Neural crest cell (in vitro differentiated cells): ENCODE data around the gene KIFAP3. TPM values are rescaled to one million over a fixed set of nuclear protein-coding genes. Genes with fewer than 3 reads are reported as not detected.

ENCODE experiments used
- DNase-seq: peaks from one replicate; pipeline ENCODE4 v3.0.0; 2021; ENCODE audit warnings: low read depth, mixed read lengths, low spot score
- H3K27ac Mint-ChIP-seq: one replicate; pipeline ENCODE4 v1.8.0; 2021; ENCODE audit warnings: mild to moderate bottlenecking, mixed read lengths; ENCODE audit not compliant: unreplicated experiment
- H3K27me3 Mint-ChIP-seq: 2 replicates; pipeline ENCODE4 v1.8.0; 2021; ENCODE audit warnings: low read depth, mild to moderate bottlenecking, mixed read lengths
- H3K36me3 Mint-ChIP-seq: 2 replicates; pipeline ENCODE4 v1.8.0; 2021; ENCODE audit warnings: low read depth, mild to moderate bottlenecking, mixed read lengths
- H3K4me1 Mint-ChIP-seq: 2 replicates; pipeline ENCODE4 v1.8.0; 2021; ENCODE audit warnings: mixed read lengths
- H3K4me3 Mint-ChIP-seq: one replicate; pipeline ENCODE4 v1.8.0; 2021; ENCODE audit warnings: mild to moderate bottlenecking, mixed read lengths
- H3K9me3 Mint-ChIP-seq: 2 replicates; pipeline ENCODE4 v1.8.0; 2021; ENCODE audit warnings: mixed read lengths
- total RNA-seq: library from RNA; stranded (reverse); gene quantifications from 2 replicates; pipeline ENCODE4 v1.2.1, GENCODE V29; 2021
- TF ChIP-seq, protein P1 (sequence below): fragments of 200-600 bp; sonication (generic); conservative IDR thresholded peaks from 2 replicates; pipeline ENCODE4 v1.5.0; 2021; ENCODE audit warnings: antibody characterized with exemption, mild to moderate bottlenecking

KIFAP3 gene
- total RNA-seq, 1 donor from 2014 or later: 19.6 TPM

- peaks cover 6% of the 10 kb centered on the region for H3K9me3 Mint-ChIP-seq
- TF ChIP-seq, protein P1, sequence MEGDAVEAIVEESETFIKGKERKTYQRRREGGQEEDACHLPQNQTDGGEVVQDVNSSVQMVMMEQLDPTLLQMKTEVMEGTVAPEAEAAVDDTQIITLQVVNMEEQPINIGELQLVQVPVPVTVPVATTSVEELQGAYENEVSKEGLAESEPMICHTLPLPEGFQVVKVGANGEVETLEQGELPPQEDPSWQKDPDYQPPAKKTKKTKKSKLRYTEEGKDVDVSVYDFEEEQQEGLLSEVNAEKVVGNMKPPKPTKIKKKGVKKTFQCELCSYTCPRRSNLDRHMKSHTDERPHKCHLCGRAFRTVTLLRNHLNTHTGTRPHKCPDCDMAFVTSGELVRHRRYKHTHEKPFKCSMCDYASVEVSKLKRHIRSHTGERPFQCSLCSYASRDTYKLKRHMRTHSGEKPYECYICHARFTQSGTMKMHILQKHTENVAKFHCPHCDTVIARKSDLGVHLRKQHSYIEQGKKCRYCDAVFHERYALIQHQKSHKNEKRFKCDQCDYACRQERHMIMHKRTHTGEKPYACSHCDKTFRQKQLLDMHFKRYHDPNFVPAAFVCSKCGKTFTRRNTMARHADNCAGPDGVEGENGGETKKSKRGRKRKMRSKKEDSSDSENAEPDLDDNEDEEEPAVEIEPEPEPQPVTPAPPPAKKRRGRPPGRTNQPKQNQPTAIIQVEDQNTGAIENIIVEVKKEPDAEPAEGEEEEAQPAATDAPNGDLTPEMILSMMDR: no peak
- no peak for DNase-seq
- no peak overlapping the region for H3K4me3 Mint-ChIP-seq
- H3K4me1 Mint-ChIP-seq: peaks cover 8% of the 10 kb centered on the region
- no peak overlapping the region for H3K27ac Mint-ChIP-seq
- peaks cover 32% of the 10 kb centered on the region for H3K36me3 Mint-ChIP-seq
- no peaks in the 10 kb centered on the region for H3K27me3 Mint-ChIP-seq
These were observed 25.2 kb downstream of the KIFAP3 start for GRCh38 chr1:170049176-170049800.

DNA sequence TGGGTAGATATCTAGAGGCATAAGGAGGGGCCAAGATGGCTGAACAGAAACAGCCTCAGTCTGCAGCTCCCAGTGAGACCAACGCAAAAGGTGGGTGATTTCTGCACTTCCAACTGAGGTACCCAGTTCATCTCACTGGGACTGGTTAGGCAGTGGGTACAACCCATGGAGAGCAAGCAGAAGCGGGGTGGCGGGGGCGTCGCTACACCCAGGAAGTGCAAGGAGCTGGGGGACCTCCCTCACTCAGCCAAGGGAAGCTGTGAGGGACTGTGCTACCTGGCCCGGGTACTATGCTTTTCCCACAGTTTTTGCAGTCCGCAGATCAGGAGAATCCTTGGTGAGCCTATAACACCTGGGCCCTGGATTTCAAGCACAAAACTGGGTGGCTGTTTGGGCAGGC lies 26.0 kb downstream of the KIFAP3 start:
- TF ChIP-seq, protein P1: no peak
- H3K4me3 Mint-ChIP-seq: no peak overlapping the region
- H3K9me3 Mint-ChIP-seq: peaks cover 6% of the 10 kb centered on the region
- no peak for DNase-seq
- no peak overlapping the region for H3K27ac Mint-ChIP-seq
- peaks cover 25% of the 10 kb centered on the region for H3K36me3 Mint-ChIP-seq
- peaks cover 8% of the 10 kb centered on the region for H3K4me1 Mint-ChIP-seq
- no peaks in the 10 kb centered on the region for H3K27me3 Mint-ChIP-seq

GRCh38 chr1:170044187-170044586 lies 30.3 kb downstream of the KIFAP3 start:
- Mint-ChIP-seq H3K9me3 (no peaks in the 10 kb centered on the region), H3K4me1 (no peaks in the 10 kb centered on the region)

DNA sequence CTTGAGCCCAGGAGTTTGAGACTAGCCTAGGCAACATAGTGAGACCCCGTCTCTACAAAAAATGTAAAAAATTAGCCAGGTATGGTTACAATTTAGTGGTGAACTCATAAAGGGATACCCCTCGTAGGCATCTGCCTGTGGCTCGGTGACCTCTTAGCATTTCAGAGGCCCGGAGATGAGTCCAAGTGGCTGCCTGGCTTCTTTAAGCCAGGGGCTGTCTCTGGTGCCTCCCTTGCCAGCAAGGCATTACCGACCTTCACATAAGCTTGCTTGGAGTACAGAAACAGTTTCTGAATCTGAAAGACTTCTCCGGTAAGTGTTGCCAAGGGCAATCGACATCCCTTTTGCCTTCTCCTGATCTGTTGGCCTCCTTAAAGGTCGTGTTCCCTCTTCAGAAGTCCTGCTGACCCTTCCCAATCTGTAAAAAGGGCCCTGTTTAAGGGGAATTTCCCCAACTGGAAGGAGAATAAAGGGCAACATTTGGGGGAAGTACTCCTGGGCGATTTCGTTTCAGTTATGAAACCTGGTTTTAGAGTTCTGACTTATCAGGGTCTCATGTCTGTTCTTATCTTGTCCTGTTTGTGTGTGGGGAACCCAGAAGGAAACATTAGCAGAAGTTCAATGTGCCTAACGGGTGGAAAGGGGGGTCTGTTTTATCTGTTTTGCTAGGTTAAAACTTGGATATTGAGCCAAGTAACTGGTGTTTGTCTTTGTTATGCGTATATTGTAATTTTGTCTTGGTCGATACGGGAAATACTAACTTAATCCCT lies 32.9 kb downstream of the KIFAP3 start:
- H3K27me3 Mint-ChIP-seq: no peaks in the 10 kb centered on the region
- TF ChIP-seq, protein P1: no peak
- DNase-seq: no peak
- no peaks in the 10 kb centered on the region for H3K36me3 Mint-ChIP-seq
- H3K27ac Mint-ChIP-seq: peak overlapping the region; percentile 7
- no peak overlapping the region for H3K4me3 Mint-ChIP-seq
- no peaks in the 10 kb centered on the region for H3K9me3 Mint-ChIP-seq
- no peaks in the 10 kb centered on the region for H3K4me1 Mint-ChIP-seq

More at GRCh38 chr1:170044187-170044586, 30.3 kb downstream of the KIFAP3 start:
- Mint-ChIP-seq H3K36me3 (peaks cover 5% of the 10 kb centered on the region), H3K4me3 (no peak overlapping the region), H3K27ac (no peak overlapping the region), H3K27me3 (no peaks in the 10 kb centered on the region)
- no peak for DNase-seq
- TF ChIP-seq, protein P1: no peak

GRCh38 chr1:170032531-170033280 lies 41.8 kb downstream of the KIFAP3 start:
- Mint-ChIP-seq H3K9me3 (peaks cover 1% of the 10 kb centered on the region), H3K27me3 (no peaks in the 10 kb centered on the region), H3K36me3 (peaks cover 1% of the 10 kb centered on the region), H3K27ac (no peak overlapping the region), H3K4me3 (no peak overlapping the region), H3K4me1 (no peaks in the 10 kb centered on the region)
- TF ChIP-seq, protein P1: no peak
- DNase-seq: no peak
